GM18508 (cell line): Measurements from ENCODE around the gene NSMF.

Experiments used
- ATAC-seq: cut with Tn5 transposase; IDR thresholded peaks from one replicate; pipeline ENCODE4 v1.9.1; 2021; ENCODE audit warnings: moderate number of reproducible peaks; ENCODE audit not compliant: insufficient read depth, unreplicated experiment

NSMF gene

GRCh38 chr9:137434498-137435380, 24.4 kb downstream of the NSMF start:
- ATAC-seq, result no peak

DNA sequence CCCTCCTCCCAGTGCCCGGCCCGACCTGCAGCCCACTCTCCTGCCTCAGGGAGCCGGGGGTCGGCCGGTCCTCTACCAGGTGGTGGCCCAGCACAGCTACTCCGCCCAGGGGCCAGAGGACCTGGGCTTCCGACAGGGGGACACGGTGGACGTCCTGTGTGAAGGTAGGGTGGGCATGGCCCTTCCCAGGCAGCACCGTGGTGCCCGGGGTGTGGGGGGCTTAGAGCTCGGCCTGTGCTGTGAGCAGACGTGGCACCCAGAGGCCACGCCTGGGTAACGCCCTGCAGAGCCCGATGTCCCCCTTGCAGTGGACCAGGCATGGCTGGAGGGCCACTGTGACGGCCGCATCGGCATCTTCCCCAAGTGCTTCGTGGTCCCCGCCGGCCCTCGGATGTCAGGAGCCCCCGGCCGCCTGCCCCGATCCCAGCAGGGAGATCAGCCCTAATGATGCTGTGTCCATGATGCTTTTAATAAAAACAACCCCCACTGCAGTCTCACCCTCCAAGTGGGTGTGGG, 25.2 kb downstream of the NSMF start:
- ATAC-seq, result no peak

DNA sequence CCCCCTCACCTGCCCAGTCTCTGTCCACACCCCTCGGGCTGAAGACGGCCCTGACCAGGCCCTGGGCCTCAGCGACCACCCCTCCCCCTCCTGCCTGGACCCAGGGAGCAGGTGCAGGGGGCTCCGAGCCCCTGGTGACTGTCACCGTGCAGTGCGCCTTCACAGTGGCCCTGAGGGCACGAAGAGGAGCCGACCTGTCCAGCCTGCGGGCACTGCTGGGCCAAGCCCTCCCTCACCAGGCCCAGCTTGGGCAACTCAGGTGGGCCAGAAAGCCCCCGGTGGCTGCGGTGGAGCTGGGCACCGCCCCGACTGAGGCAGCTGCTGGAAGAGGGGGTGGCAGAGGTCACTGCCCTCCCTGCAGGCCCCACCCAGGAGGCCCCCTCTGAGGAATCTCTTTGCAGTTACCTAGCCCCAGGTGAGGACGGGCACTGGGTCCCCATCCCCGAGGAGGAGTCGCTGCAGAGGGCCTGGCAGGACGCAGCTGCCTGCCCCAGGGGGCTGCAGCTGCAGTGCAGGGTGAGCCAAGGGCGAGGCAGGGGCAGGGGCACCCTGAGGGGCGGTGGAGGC, 25.7 kb downstream of the NSMF start:
- no peak for ATAC-seq

GRCh38 chr9:137432687-137433348, 26.3 kb downstream of the NSMF start:
- ATAC-seq, result no peak

- no peak for ATAC-seq
Observed at GRCh38 chr9:137431416-137431931, 27.7 kb downstream of the NSMF start.

DNA sequence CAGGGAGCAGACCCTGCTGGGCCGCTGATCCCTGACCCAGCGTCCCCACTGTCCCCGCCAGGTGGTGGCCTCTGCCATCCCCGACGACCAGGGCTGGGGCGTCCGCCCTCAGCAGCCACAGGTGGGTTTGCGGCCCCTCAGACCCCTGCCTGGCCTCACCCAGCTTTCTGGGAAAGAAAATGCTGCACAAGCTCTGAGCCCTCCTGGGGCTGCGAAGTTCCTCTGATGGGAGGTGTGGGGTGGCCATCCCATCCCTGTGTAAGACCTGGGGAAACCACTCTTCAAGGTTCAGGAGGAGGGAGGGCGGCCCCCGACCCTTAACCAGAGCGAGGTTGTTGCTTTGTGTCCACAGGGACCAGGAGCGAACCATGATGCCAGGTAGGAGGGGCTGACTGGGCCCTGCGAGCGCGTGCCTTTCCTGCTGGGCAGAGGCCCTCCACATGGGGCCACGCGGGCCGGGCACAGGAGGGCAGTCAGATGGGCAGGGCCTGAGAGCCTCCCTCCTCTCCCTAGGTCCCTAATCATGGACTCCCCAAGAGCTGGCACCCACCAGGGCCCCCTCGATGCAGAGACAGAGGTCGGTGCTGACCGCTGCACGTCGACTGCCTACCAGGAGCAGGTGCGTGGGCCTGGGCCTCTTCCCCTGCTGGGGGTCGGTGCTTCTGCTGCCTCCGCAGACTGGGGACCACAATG, 28.3 kb downstream of the NSMF start:
- no peak for ATAC-seq

GRCh38 chr9:137429974-137430722, 29.0 kb downstream of the NSMF start:
- ATAC-seq, result no peak

- ATAC-seq, result no peak
Observed at GRCh38 chr9:137429546-137429890, 29.6 kb downstream of the NSMF start.

DNA sequence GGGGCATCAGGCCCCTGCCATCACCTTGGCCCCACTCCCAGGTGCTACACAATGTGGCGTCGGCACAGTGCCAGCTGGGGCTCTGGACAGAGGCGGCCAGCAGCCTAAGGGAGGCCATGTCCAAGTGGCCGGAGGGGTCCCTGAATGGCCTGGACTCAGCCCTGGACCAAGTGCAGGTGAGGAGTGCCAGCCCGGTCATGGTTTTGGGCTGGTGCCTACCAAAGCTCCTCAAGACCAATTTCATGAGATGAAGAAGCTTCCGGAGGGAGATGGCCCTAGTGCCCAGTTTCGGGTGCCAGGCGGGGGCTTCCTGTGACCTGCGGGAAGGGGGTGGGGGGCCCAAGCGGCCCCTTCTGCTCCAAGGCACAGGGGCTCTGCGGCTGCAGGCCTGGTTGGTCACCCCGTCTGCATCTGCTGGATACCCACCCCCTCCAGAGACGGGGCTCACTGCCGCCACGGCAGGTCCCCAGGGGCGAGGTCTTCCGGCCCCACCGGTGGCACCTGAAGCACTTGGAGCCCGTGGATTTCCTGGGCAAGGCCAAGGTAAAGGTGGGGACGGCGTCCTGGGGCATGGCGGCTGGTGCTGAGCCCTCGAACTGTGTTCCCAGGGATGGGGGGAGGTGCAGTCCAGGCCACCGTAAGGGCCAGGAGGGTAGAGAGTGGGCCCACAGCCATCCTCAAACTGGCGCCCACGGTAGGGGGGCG, 30.1 kb downstream of the NSMF start:
- ATAC-seq, result no peak

GRCh38 chr9:137428311-137428630, 30.9 kb downstream of the NSMF start:
- ATAC-seq, result no peak

DNA sequence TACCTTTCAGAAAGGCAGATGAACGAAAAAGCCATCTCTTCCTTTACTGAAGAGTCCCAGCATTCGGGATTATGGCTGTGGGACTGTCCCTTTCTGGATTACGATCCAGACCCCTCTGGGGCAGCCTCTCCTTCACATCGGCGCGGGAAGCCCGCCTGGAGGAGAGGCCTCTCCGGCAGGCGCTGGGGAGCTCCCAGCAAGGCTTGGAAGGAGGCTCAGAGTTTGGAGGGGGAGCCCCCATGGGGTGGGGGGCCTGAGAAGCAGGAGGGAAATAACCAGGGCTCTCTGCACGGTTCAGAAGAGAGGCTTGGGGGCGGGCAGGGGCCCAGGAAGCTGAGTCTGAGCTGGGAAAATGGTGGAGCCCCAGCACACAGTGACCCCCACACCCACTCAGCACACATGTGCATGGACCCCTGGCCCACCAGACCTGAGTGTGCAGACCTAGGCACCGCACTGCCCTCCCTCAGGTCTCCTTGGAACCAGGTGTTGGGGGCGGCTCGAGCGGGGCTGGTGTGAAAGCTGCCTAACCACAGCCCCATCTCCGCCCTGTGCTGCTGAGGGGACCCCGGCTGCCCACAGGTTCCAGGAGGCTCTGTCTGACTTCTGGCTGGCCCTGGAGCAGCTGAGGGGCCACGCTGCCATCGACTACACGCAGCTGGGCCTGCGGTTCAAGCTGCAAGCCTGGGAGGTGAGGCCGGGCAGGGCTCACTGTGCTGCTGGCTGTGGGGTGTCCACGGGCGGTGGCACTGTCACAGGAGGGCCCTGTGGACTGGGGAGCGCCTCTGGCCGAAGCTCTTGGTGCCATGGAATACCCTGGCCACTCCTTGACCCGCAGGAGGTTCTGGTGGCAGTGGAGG, 31.5 kb downstream of the NSMF start:
- ATAC-seq, result no peak

DNA sequence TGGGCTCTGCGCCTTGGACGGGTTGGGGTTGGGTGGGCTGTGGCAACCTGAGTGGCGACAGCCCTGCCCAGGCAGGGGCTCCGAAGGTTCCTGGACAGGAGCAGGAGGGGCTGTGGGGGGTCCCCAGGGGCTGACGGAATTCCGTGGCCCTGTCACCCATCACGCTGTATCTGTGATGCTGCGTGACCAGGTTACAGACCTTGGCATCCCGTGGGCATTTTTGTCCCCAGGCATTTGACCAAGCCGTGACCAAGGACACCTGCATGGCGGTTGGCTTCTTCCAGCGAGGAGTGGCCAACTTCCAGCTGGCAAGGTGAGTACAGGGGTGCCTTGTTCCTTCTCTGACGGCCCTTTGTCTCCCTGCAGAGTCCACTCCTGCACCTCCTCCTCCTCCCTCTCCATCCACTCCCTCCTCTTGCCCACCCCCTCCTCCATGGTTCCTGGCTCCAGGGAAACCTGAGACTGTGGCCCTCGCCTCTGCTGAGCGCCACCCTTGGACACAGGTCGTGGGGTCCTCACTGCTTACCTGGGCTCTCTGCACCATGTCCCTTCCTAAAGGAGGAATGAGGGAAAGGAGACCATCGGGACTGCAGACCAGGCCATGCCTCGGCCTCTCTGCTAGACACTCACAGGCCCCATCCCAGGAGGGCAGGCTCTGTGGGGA, 33.0 kb downstream of the NSMF start:
- no peak for ATAC-seq

GRCh38 chr9:137423514-137424291, 35.4 kb downstream of the NSMF start:
- no peak for ATAC-seq

DNA sequence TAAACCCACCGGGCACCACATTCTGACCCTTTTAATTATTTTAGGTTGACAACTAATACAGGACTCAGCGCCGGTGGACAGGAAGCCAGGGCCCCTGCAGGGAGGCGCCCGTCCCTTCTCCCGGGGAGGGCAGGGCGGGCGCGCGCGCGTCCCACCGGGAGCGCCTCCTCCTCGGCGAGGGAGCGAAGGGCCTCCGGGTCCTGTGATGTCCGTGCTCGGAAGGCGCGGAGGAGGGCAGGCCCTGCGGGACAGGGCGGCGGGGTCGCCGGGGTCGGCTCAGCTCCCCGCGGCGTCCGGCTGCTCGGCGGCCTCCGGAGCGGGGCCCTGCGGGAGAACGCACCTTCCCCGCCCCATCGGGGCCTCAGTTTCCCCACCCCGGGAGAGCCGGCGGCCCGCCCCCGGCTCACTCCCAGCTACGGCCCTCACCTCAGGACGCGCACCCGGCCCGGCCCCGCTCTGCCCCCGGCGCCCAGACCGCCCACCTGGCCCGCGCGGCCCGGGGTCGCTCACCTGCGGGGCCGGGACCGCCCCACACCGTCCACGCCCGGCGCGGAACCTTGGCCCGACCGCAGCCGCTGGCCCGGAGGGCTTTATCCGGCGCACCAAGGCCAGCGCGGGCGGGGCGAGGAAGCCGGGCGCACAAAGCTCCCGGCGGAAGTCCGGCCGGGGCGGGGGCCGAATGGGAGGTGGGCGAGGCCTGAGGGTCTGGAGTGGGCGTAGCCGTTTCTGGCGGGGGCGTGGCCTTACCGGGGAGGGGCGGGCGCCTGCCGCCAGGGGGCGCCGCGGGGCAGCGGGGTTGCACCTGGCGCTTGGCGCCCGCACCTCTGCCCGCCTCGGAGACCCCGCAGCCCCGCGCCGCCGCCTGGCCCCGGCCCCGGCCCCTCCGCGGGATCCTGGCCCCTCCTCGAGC, 36.3 kb downstream of the NSMF start, which contains the start of the genes EXD3 and NOXA1:
Gene EXD3, minus strand, starts transcription at position 559 of the 910 bp plus-strand sequence. CDS start 27,805 bp downstream, outside the sequence.
Gene NOXA1, plus strand, starts transcription at position 790 of the 910 bp plus-strand sequence. CDS start 137 bp downstream, outside the sequence.
- ATAC-seq, result no peak

- no peak for ATAC-seq
Observed at GRCh38 chr9:137421838-137422603, 37.1 kb downstream of the NSMF start.
